Psoas muscle (tissue), 8 donors: Measurements from ENCODE around the gene CLEC16A. TPM values are rescaled to one million over a fixed set of nuclear protein-coding genes. Genes with fewer than 3 reads are reported as not detected.
A peak's percentile ranks its signal among the peaks of the same experiment; 100 is the strongest.

Experiments
- ATAC-seq, 4 donors: fragments of 200-7000 bp; cut with Tn5 transposase; one replicate each; pipeline ENCODE4 v1.9.1; 2020; ENCODE audit warnings: moderate library complexity in 3 of 4, mild to moderate bottlenecking in 2 of 4
- DNase-seq, 2 donors: peaks; one replicate each; pipeline ENCODE4 v3.0.0-alpha.2; 2020
- H3K27ac ChIP-seq: fragments of 200-600 bp; one replicate; pipeline ENCODE4 v1.8.0; 2022
- H3K27me3 ChIP-seq, 3 donors: fragments of 200-600 bp in 1 of 3; one replicate each; pipeline versions ENCODE4 v1.6.1 to v1.8.0; 2013 to 2022; ENCODE audit warnings: low read length in 2 of 3, mild to moderate bottlenecking in 2 of 3, moderate library complexity in 1 of 3; ENCODE audit not compliant: insufficient read depth in 3 of 3
- H3K36me3 ChIP-seq, 2 donors: fragments of 200-600 bp in 1 of 2; one replicate each; pipeline versions ENCODE4 v1.6.1 to v1.8.0; 2013 to 2022; ENCODE audit warnings: low read depth in 1 of 2, mild to moderate bottlenecking in 1 of 2, moderate library complexity in 1 of 2; ENCODE audit not compliant: insufficient read depth in 1 of 2
- H3K4me1 ChIP-seq: fragments of 200-600 bp; one replicate; pipeline ENCODE4 v1.8.0; 2022
- H3K4me3 ChIP-seq: fragments of 200-600 bp; one replicate; pipeline ENCODE4 v1.8.0; 2022; ENCODE audit warnings: mild to moderate bottlenecking
- H3K9me3 ChIP-seq: fragments of 200-600 bp; one replicate; pipeline ENCODE4 v1.8.0; 2022
- CTCF ChIP-seq: fragments of 200-600 bp; IDR thresholded peaks from one replicate; pipeline ENCODE4 v1.8.0; 2022; ENCODE audit warnings: antibody characterized with exemption
- WGBS, 3 donors: extraction: QIAGEN DNeasy Blood & Tissue Kit; methylation state at CpG; one replicate each; pipeline versions ENCODE4 v1.1.6 to v1.1.7; 2013; 5-methylcytosine and 5-hydroxymethylcytosine counted together
- intact Hi-C, 2 donors: fragments of 100-400 bp; cut with DNase I; formaldehyde crosslinking; loops; one replicate each; pipeline versions ENCODE4 v1.11.0 to v1.14.2; 2022
- polyA plus RNA-seq, 3 donors: library from polyadenylated mRNA; stranded (reverse); fragments of 200-250 nt; gene quantifications; one replicate each; pipeline ENCODE4 v1.2.3, GENCODE V29; 2013
- total RNA-seq, 4 donors: library from RNA; stranded (reverse); fragmentation: NEBNext Ultra II Directional in 2 of 4; extraction: Animal tissue kit (Norgen Biotek cat#: 25700) in 2 of 4; gene quantifications; one replicate each; pipeline versions ENCODE4 v1.2.1 to v1.2.4, GENCODE V29; 2021 to 2023
- donor health status: healthy with polysubstance abuse.
- donor health status: DM: no; HTN: no; CAD: no; lungs with moderate emphysema.
- donor health status: Bipolar disorder and iron deficiency.
- donor health status: healthy.
- donor health status: DM: yes; HTN: yes; CAD: no.
- donor health status: DM: no; HTN: no; CAD: no.
- donor health status: DM: no; HTN: no; CAD: no.
- donor health status: DM: yes; HTN: yes; CAD: no.

CLEC16A gene
- total and polyA plus RNA-seq, 7 donors: 13.1 to 28.1 (median 21.4) TPM

GRCh38 chr16:11010575-11011221 lies 66.3 kb downstream of the CLEC16A start:
- Histone ChIP-seq H3K27ac (no peak overlapping the region), H3K4me1 (peaks cover 6% of the 10 kb centered on the region), H3K27me3 (no peaks in the 10 kb centered on the region), H3K4me3 (no peak overlapping the region), H3K9me3 (no peaks in the 10 kb centered on the region), H3K36me3 (no peaks in the 10 kb centered on the region)
- DNase-seq (peak; percentile 75 to 84), ATAC-seq (peak; percentile 37 to 96 (median 94))
- intact Hi-C loops: no loop called here
- WGBS, 3 donors: 47 to 64% (median 50%) methylated on average over 12 of the region's 12 CpGs
- no peak for TF ChIP-seq CTCF

GRCh38 chr16:11011326-11011725 lies 67.0 kb downstream of the CLEC16A start:
- Histone ChIP-seq H3K27me3 (no peaks in the 10 kb centered on the region), H3K4me1 (peaks cover 6% of the 10 kb centered on the region), H3K4me3 (no peak overlapping the region), H3K9me3 (no peaks in the 10 kb centered on the region), H3K36me3 (no peaks in the 10 kb centered on the region), H3K27ac (no peak overlapping the region)
- intact Hi-C loops: no loop called here
- 62 to 90% (median 79%) methylated on average over 1 of the region's 1 CpG for WGBS, 3 donors
- ATAC-seq: peak in 2 of 4 donors; percentile 46 to 66
- DNase-seq: no peak
- no peak for TF ChIP-seq CTCF

- H3K27me3 ChIP-seq: no peaks in the 10 kb centered on the region
- H3K27ac ChIP-seq: no peak overlapping the region
- no peaks in the 10 kb centered on the region for H3K36me3 ChIP-seq
- no peak for ATAC-seq
- peaks cover 6% of the 10 kb centered on the region for H3K4me1 ChIP-seq
- DNase-seq: no peak
- intact Hi-C loops: no loop called here
- TF ChIP-seq CTCF: no peak
- no peak overlapping the region for H3K4me3 ChIP-seq
- no peaks in the 10 kb centered on the region for H3K9me3 ChIP-seq
- WGBS, 3 donors: 89 to 98% (median 90%) methylated on average over 8 of the region's 8 CpGs
These were observed 68.5 kb downstream of the CLEC16A start for GRCh38 chr16:11012841-11013240.

GRCh38 chr16:11014136-11014535 lies 69.8 kb downstream of the CLEC16A start:
- H3K27ac ChIP-seq: no peak overlapping the region
- intact Hi-C loops: no loop called here
- no peaks in the 10 kb centered on the region for H3K27me3 ChIP-seq
- WGBS, 3 donors: 81 to 84% (median 83%) methylated on average over 4 of the region's 4 CpGs
- H3K4me3 ChIP-seq: no peak overlapping the region
- DNase-seq (no peak), ATAC-seq (no peak)
- H3K4me1 ChIP-seq: peaks cover 6% of the 10 kb centered on the region
- no peaks in the 10 kb centered on the region for H3K9me3 ChIP-seq
- no peak for TF ChIP-seq CTCF
- no peaks in the 10 kb centered on the region for H3K36me3 ChIP-seq

- TF ChIP-seq CTCF: no peak
- ATAC-seq (no peak), DNase-seq (no peak)
- no peak overlapping the region for H3K4me3 ChIP-seq
- H3K4me1 ChIP-seq: peaks cover 6% of the 10 kb centered on the region
- H3K27ac ChIP-seq: no peak overlapping the region
- H3K9me3 ChIP-seq: no peaks in the 10 kb centered on the region
- 56 to 86% (median 75%) methylated on average over 6 of the region's 6 CpGs for WGBS, 3 donors
- H3K27me3 ChIP-seq: no peaks in the 10 kb centered on the region
- H3K36me3 ChIP-seq: peaks cover 0 to 4% of the 10 kb centered on the region in 2 donors
- intact Hi-C loops: no loop called here
These were observed 70.7 kb downstream of the CLEC16A start for GRCh38 chr16:11015076-11015475.
